Gastroesophageal sphincter (tissue), 4 donors: Measurements from ENCODE around the gene ATP1A2. TPM values are rescaled to one million over a fixed set of nuclear protein-coding genes. Genes with fewer than 3 reads are reported as not detected.
A peak's percentile ranks its signal among the peaks of the same experiment; 100 is the strongest.

Experiments used
- ATAC-seq: fragments of 150-250 bp; one replicate; pipeline ENCODE4 v1.9.1; 2016; ENCODE audit warnings: mild to moderate bottlenecking, moderate library complexity
- H3K27ac ChIP-seq, 4 donors: fragments of 200-600 bp; sonication (generic) in 3 of 4; 1 replicate in 3 of 4; 2 replicates in 1 of 4; pipeline ENCODE4 v1.5.1; 2016 to 2019
- H3K27me3 ChIP-seq: fragments of 200-600 bp; sonication (generic); one replicate; pipeline ENCODE4 v1.5.1; 2019
- H3K36me3 ChIP-seq, 2 donors: fragments of 200-600 bp; sonication (generic); one replicate each; pipeline ENCODE4 v1.5.1; 2019; ENCODE audit warnings: control low read depth in 1 of 2
- H3K4me1 ChIP-seq, 3 donors: fragments of 200-600 bp; sonication (generic); 1 replicate in 2 of 3; 2 replicates in 1 of 3; pipeline ENCODE4 v1.5.1; 2016 to 2019; ENCODE audit warnings: control low read depth in 2 of 3
- H3K4me3 ChIP-seq, 2 donors: fragments of 200-600 bp; sonication (generic); one replicate each; pipeline ENCODE4 v1.5.1; 2019; ENCODE audit warnings: mild to moderate bottlenecking in 1 of 2, moderate library complexity in 1 of 2
- H3K9me3 ChIP-seq, 3 donors: fragments of 200-600 bp; sonication (generic); one replicate each; pipeline ENCODE4 v1.5.1; 2017 to 2019; ENCODE audit warnings: control low read depth in 2 of 3
- EP300 ChIP-seq: sonication (generic); formaldehyde crosslinking; IDR thresholded peaks from one replicate; pipeline ENCODE4 v1.6.1; 2017; ENCODE audit warnings: antibody characterized with exemption, mild to moderate bottlenecking
- POLR2A ChIP-seq, 2 donors: fragments of 450-650 bp; IDR thresholded peaks; one replicate each; pipeline ENCODE4 v1.6.1; 2017; ENCODE audit warnings: antibody characterized with exemption in 2 of 2, mild to moderate bottlenecking in 2 of 2, moderate library complexity in 1 of 2
- POLR2AphosphoS5 ChIP-seq: sonication (generic); formaldehyde crosslinking; IDR thresholded peaks from one replicate; pipeline ENCODE4 v1.6.1; 2017; ENCODE audit warnings: antibody characterized with exemption
- WGBS, 2 donors: methylation state at CpG; one replicate each; pipeline ENCODE4 v1.1.5; 2018; ENCODE audit warnings: low coverage in 1 of 2; 5-methylcytosine and 5-hydroxymethylcytosine counted together
- total RNA-seq, 4 donors: library from RNA; depleted of rRNA; stranded (reverse); fragments of >200 nt; gene quantifications; one replicate each; pipeline ENCODE4 v1.1.0, GENCODE V29; 2016
- TF ChIP-seq, protein P1 (sequence below), 4 experiments: fragments of 200-600 bp in 2 of 4; fragments of 450-650 bp in 2 of 4; sonication (generic) in 1 of 4; IDR thresholded peaks; one replicate each; pipeline ENCODE4 v1.5.1; 2017 to 2019; ENCODE audit warnings: antibody characterized with exemption in 4 of 4, mild to moderate bottlenecking in 2 of 4, moderate library complexity in 2 of 4

ATP1A2 gene
- total RNA-seq, 4 donors from 2014 or later, result 100 to 348 (median 142) TPM

DNA sequence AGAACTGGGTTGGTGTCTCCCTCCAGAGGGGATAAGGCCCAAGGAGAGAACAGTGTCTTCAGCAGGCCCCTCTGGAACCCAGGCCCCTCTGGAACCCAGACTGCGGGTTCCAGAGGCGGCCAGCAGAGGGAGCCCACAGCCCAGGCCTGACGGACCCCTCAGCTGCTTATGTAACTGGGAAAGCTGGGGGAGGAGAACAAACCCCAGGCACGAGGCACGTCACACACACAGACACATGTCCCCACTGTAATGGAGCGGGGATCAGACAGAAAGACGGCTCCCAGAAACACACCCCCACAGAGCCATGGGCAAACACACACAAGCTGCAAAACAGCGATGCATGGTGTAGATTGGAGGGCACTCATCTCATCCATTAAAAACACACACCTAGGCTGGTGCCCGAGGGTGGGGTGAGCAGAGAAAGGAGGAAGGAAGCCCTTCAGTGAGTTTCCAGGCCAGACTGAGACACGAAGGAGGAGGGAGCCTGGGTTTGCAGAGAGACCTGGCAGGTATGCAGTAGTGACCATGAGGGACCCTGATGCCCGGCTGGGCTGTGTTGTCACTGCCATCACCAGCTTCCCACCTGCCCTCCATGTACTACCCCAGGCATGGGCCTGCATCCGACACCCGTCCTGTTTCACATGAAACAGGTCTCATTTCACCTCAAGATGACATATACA, 14.4 kb upstream of the ATP1A2 start:
- Histone ChIP-seq H3K9me3 (no peaks in the 10 kb centered on the region), H3K4me3 (peak overlapping the region in 1 of 2 donors; percentile 13), H3K36me3 (no peaks in the 10 kb centered on the region), H3K27me3 (no peaks in the 10 kb centered on the region), H3K4me1 (peaks cover 6 to 78% (median 36%) of the 10 kb centered on the region in 3 donors), H3K27ac (peak overlapping the region; percentile 64 to 97 (median 96))
- TF ChIP-seq EP300 (no peak), POLR2AphosphoS5 (peak; percentile 62)
- TF ChIP-seq, protein P1, sequence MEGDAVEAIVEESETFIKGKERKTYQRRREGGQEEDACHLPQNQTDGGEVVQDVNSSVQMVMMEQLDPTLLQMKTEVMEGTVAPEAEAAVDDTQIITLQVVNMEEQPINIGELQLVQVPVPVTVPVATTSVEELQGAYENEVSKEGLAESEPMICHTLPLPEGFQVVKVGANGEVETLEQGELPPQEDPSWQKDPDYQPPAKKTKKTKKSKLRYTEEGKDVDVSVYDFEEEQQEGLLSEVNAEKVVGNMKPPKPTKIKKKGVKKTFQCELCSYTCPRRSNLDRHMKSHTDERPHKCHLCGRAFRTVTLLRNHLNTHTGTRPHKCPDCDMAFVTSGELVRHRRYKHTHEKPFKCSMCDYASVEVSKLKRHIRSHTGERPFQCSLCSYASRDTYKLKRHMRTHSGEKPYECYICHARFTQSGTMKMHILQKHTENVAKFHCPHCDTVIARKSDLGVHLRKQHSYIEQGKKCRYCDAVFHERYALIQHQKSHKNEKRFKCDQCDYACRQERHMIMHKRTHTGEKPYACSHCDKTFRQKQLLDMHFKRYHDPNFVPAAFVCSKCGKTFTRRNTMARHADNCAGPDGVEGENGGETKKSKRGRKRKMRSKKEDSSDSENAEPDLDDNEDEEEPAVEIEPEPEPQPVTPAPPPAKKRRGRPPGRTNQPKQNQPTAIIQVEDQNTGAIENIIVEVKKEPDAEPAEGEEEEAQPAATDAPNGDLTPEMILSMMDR (IDR thresholded peaks at IDR 0.05), result peak in 3 of 4 experiments; percentile 93 to 99 (median 97)
- 6 to 17% methylated on average over 6 to 10 of the region's 13 CpGs for WGBS, 2 donors
- peak; percentile 42 for ATAC-seq

DNA sequence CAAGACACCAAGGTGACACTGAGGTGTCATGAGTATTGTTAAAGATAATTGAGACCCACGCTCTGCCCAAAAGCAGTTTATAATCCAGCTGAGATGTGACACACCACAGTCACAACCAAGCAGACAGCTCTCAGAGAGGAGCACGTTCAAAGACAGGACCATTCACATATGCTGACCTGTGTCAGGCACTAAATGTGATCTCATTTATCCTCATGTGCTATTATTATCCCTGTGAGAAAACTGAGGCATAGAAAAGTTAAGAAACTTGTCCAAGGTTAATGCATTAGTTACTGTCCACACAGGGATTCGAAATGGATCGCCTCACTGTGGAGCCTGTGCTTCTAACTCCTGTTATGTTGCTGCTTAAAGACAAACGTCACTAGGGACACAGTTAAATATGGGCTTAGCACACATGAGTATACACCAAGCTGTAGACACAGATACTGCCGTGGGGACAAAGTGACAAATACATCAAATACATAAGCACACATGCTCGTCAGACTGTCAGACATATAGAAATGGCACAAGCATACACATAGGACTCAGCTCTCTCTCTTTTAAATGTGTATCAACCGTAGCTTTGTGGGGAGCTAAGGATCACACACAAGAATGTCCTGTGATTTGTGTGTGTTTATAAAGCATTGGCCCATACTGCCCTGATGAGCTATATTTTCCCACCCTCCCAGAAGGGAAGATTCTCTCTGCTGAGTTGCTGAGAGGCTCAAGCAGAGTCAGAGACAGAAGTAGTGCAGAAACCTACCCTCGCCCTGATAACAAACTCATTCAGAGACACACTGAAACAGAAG, 13.6 kb upstream of the ATP1A2 start:
- TF ChIP-seq EP300, result no peak
- TF ChIP-seq, protein P1 (IDR thresholded peaks at IDR 0.05), result no peak
- TF ChIP-seq POLR2AphosphoS5, result no peak
- TF ChIP-seq POLR2A (IDR thresholded peaks at IDR 0.05), result no peak
- Histone ChIP-seq H3K27ac (peak overlapping the region; percentile 15 to 97 (median 96)), H3K36me3 (no peaks in the 10 kb centered on the region), H3K4me1 (peaks cover 6 to 71% (median 31%) of the 10 kb centered on the region in 3 donors), H3K27me3 (no peaks in the 10 kb centered on the region), H3K4me3 (no peak overlapping the region), H3K9me3 (no peaks in the 10 kb centered on the region)
- WGBS, 2 donors, result 32 to 44% methylated on average over 6 to 8 of the region's 9 CpGs
- ATAC-seq, result no peak

DNA sequence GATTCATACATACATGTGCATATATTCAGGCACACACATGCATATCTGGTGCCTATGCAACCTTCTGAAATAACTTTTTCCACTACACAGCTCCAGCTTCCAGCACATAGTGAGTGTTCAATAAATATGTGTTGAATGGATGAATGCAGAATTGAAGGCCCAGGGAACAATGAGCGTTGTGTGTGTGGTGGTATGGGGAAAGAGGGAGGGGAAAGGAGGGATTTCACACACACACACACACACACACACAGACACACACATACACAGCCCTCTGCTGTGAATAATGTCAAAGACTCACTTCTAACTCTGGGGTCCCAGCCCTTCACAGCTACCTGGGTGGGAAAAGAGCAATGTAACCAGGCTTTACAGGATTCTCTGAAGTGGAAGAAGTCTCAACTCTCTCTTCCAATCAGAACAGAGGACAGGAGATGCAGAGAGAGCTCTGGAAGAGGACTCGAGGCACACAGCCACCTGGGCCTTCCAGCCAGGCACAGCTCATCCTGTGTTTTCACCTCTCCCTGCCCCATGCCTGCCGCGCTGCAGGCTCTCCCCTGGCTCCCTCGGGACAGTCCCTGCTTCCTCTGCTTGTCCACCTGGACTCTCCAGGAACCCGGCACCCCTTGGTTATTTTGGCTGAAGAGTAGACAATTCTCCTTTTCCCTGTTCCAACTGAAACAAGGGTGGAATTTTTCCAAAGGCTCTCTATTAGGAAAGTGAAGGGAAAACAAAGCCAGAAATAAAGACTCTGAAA, 11.7 kb upstream of the ATP1A2 start:
- Histone ChIP-seq H3K9me3 (no peaks in the 10 kb centered on the region), H3K4me3 (no peak overlapping the region), H3K27ac (peak overlapping the region; percentile 59 to 97 (median 96)), H3K36me3 (no peaks in the 10 kb centered on the region), H3K27me3 (no peaks in the 10 kb centered on the region), H3K4me1 (peaks cover 6 to 59% (median 21%) of the 10 kb centered on the region in 3 donors)
- no peak for ATAC-seq
- WGBS, 2 donors, result 10 to 52% methylated on average over 2 to 4 of the region's 6 CpGs
- TF ChIP-seq, protein P1 (IDR thresholded peaks at IDR 0.05), result no peak
- TF ChIP-seq POLR2A (IDR thresholded peaks at IDR 0.05), result no peak
- no peak for TF ChIP-seq EP300
- no peak for TF ChIP-seq POLR2AphosphoS5

DNA sequence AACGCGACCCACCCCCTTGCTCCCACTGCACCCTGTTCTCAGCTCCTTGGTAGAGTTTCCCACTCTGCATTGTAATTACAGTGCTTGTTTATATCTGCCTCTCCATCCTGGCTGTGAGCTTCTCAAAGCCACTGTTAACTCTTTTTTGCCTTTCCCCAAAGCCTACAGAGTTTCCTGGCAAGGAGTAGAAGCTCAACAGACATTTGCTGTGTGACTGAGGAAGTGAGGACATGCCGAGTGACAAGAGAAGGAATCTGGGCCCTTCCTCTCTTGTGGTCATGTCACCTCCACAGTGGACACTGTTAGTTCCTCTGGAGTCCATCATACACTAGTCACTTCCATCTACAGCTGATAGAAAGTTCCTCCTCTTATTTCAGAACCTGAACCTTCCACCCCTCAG, 11.1 kb upstream of the ATP1A2 start:
- H3K27ac ChIP-seq, result peak overlapping the region; percentile 59 to 97 (median 86)
- no peaks in the 10 kb centered on the region for H3K9me3 ChIP-seq
- no peak overlapping the region for H3K4me3 ChIP-seq
- no peaks in the 10 kb centered on the region for H3K36me3 ChIP-seq
- no peak for TF ChIP-seq POLR2A (IDR thresholded peaks at IDR 0.05)
- TF ChIP-seq, protein P1 (IDR thresholded peaks at IDR 0.05), result no peak
- no peak for TF ChIP-seq EP300
- TF ChIP-seq POLR2AphosphoS5, result no peak
- H3K4me1 ChIP-seq, result peaks cover 6 to 54% (median 21%) of the 10 kb centered on the region in 3 donors
- ATAC-seq, result no peak
- H3K27me3 ChIP-seq, result no peaks in the 10 kb centered on the region
- 36% methylated on average over 2 of the region's 3 CpGs; no CpG with 5 or more reads in 1 of the 2 donors for WGBS, 2 donors
